OCI-LY3 (cell line): ENCODE data around the gene ZNF197.

ENCODE experiments used
- H2AFZ ChIP-seq: fragments of 200-600, 300-600 bp; shearing (Covaris generic); 2 replicates; pipeline ENCODE4 v1.6.0; 2014; ENCODE audit warnings: antibody characterized with exemption, low read depth, low read length
- H3K27ac ChIP-seq: fragments of 200-600, 300-600 bp; sonication (generic); 2 replicates; pipeline ENCODE4 v1.5.1; 2014; ENCODE audit warnings: mild to moderate bottlenecking, low read length, moderate library complexity, mixed read lengths
- H3K27me3 ChIP-seq: fragments of 200-600, 300-600 bp; sonication (generic); 2 replicates; pipeline ENCODE4 v1.6.1; 2014; ENCODE audit warnings: low read depth, low read length, mixed read lengths
- H3K36me3 ChIP-seq: fragments of 200-600, 300-600 bp; sonication (generic); replicated peaks from 2 replicates; pipeline ENCODE3; 2014; ENCODE audit warnings: low read depth, low read length, mixed read lengths
- H3K4me1 ChIP-seq: fragments of 300-600, 200-600 bp; sonication (generic); 2 replicates; pipeline ENCODE4 v1.6.1; 2014; ENCODE audit warnings: low read length, mixed read lengths
- H3K4me2 ChIP-seq: fragments of 200-600, 300-600 bp; sonication (generic); 2 replicates; pipeline ENCODE4 v1.6.1; 2014; ENCODE audit warnings: low read length, mixed read lengths
- H3K4me3 ChIP-seq: fragments of 300-600, 200-600 bp; sonication (generic); 2 replicates; pipeline ENCODE4 v1.5.1; 2014; ENCODE audit warnings: antibody characterized with exemption, mild to moderate bottlenecking, low read length, moderate library complexity
- H3K79me2 ChIP-seq: fragments of 300-600, 200-600 bp; shearing (Covaris generic); 2 replicates; pipeline ENCODE4 v1.6.1; 2014; ENCODE audit warnings: mild to moderate bottlenecking, low read length, mixed read lengths
- H3K9ac ChIP-seq: fragments of 300-600, 200-600 bp; shearing (Covaris generic); 2 replicates; pipeline ENCODE4 v1.6.0; 2014; ENCODE audit warnings: mild to moderate bottlenecking, low read length, moderate library complexity
- H3K9me3 ChIP-seq: fragments of 200-600, 300-600 bp; shearing (Covaris generic); 2 replicates; pipeline ENCODE4 v1.6.1; 2014; ENCODE audit warnings: low read length, mixed read lengths; ENCODE audit not compliant: insufficient read depth
- H4K20me1 ChIP-seq: fragments of 200-600, 300-600 bp; sonication (generic); 2 replicates; pipeline ENCODE4 v1.6.1; 2016; ENCODE audit warnings: low read length, mixed read lengths; ENCODE audit not compliant: insufficient read depth
- CTCF ChIP-seq: fragments of 200-600, 300-600 bp; sonication (generic); IDR thresholded peaks from 2 replicates; pipeline ENCODE4 v1.5.1; 2014; ENCODE audit warnings: antibody characterized with exemption, low read length, low read depth
- EZH2phosphoT487 ChIP-seq: fragments of 200-600 bp; shearing (Covaris generic); IDR thresholded peaks from 2 replicates; pipeline ENCODE4 v1.6.1; 2018; ENCODE audit warnings: antibody characterized with exemption, mixed run types, low read depth

The ZNF197 gene

DNA sequence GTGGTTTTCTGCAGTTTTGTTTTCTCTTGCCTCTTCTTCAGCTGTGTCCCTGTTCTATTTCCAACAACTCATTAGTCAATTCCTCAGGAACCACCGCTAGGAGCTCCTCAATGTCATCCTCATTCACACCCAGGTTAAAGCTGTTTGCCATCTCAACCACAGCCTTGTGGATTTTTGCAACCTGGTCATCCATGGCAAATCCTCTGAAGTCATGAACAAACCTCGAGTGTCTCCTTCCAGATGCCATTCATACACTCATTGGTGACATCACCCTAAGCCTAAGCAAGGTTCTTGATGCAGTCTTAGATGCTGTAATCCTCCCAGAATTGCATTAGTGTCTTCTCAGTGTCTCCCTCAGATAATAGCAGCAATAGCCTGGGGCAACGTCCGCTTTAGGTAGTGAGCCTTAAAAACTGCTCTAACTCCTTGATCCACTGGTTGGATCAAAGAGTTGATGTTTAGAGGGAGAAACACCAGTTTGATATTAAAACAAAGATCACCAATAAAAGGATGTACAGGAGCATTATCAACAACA is 56.2 kb downstream of the ZNF197 start:
- TF ChIP-seq CTCF: no peak
- TF ChIP-seq EZH2phosphoT487: no peak
- Histone ChIP-seq H3K27me3 (no peaks in the 10 kb centered on the region), H3K79me2 (no peaks in the 10 kb centered on the region), H3K4me3 (no peak overlapping the region), H4K20me1 (no peaks in the 10 kb centered on the region), H3K36me3 (no peaks in the 10 kb centered on the region), H2AFZ (no peak overlapping the region), H3K27ac (no peak overlapping the region), H3K9me3 (0 out of 2 replicates have a peak, but pooled peaks cover 3% of the 10 kb centered on the region), H3K4me1 (no peaks in the 10 kb centered on the region), H3K4me2 (no peak overlapping the region), H3K9ac (no peak overlapping the region)

GRCh38 chr3:44682182-44682896 is 57.5 kb downstream of the ZNF197 start:
- no peak overlapping the region for H3K4me3 ChIP-seq
- no peak for TF ChIP-seq EZH2phosphoT487
- no peak for TF ChIP-seq CTCF
- H3K79me2 ChIP-seq: no peaks in the 10 kb centered on the region
- H3K27ac ChIP-seq: no peak overlapping the region
- no peaks in the 10 kb centered on the region for H4K20me1 ChIP-seq
- H3K36me3 ChIP-seq: no peaks in the 10 kb centered on the region
- H3K4me1 ChIP-seq: no peaks in the 10 kb centered on the region
- H3K27me3 ChIP-seq: no peaks in the 10 kb centered on the region
- H2AFZ ChIP-seq: no peak overlapping the region
- H3K9me3 ChIP-seq: 0 out of 2 replicates have a peak, but pooled peaks cover 3% of the 10 kb centered on the region
- H3K4me2 ChIP-seq: no peak overlapping the region
- H3K9ac ChIP-seq: no peak overlapping the region

GRCh38 chr3:44685128-44685800 is 60.4 kb downstream of the ZNF197 start:
- Histone ChIP-seq H3K4me3 (no peak overlapping the region), H4K20me1 (no peaks in the 10 kb centered on the region), H2AFZ (no peak overlapping the region), H3K4me2 (no peak overlapping the region), H3K79me2 (no peaks in the 10 kb centered on the region), H3K4me1 (no peaks in the 10 kb centered on the region), H3K9ac (no peak overlapping the region), H3K27me3 (no peaks in the 10 kb centered on the region), H3K36me3 (no peaks in the 10 kb centered on the region), H3K9me3 (0 out of 2 replicates have a peak, but pooled peaks cover 3% of the 10 kb centered on the region), H3K27ac (no peak overlapping the region)
- no peak for TF ChIP-seq CTCF
- TF ChIP-seq EZH2phosphoT487: no peak

GRCh38 chr3:44687898-44688297 is 63.1 kb downstream of the ZNF197 start:
- no peak overlapping the region for H3K4me2 ChIP-seq
- no peaks in the 10 kb centered on the region for H3K36me3 ChIP-seq
- H3K9me3 ChIP-seq: 0 out of 2 replicates have a peak, but pooled peaks cover 3% of the 10 kb centered on the region
- no peak overlapping the region for H3K27ac ChIP-seq
- H3K9ac ChIP-seq: no peak overlapping the region
- TF ChIP-seq CTCF (no peak), EZH2phosphoT487 (no peak)
- no peaks in the 10 kb centered on the region for H4K20me1 ChIP-seq
- no peaks in the 10 kb centered on the region for H3K79me2 ChIP-seq
- no peak overlapping the region for H3K4me3 ChIP-seq
- no peaks in the 10 kb centered on the region for H3K27me3 ChIP-seq
- H3K4me1 ChIP-seq: no peaks in the 10 kb centered on the region
- H2AFZ ChIP-seq: no peak overlapping the region
